IPS DF 4.7 (cell line): ENCODE results near the gene TMEM53.

ENCODE experiments used
- DNase-seq: peaks from one replicate; pipeline ENCODE4 v3.0.0-alpha.2; 2013; ENCODE audit warnings: low spot score; ENCODE audit errors: extremely low read depth

TMEM53 gene

DNA sequence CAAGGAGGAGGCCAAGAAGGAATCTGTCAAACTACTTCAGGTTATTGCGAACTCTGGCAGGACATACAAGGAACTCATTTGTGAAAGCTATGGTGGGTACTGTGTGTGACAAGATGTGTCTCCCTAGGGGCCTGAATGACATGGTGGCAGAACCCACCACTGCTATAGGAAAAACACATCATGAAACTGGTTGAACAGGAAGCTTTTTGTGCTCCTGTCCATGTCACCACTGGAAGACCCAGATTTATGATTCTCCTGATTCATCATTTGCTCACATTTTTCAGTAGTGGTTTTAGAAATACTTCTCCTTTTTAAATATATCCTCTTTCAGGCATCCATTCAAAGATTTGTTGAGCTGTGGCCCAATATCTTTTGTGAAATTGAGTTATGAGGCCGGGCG, 23.9 kb upstream of the TMEM53 start:
- DNase-seq: no peak

DNA sequence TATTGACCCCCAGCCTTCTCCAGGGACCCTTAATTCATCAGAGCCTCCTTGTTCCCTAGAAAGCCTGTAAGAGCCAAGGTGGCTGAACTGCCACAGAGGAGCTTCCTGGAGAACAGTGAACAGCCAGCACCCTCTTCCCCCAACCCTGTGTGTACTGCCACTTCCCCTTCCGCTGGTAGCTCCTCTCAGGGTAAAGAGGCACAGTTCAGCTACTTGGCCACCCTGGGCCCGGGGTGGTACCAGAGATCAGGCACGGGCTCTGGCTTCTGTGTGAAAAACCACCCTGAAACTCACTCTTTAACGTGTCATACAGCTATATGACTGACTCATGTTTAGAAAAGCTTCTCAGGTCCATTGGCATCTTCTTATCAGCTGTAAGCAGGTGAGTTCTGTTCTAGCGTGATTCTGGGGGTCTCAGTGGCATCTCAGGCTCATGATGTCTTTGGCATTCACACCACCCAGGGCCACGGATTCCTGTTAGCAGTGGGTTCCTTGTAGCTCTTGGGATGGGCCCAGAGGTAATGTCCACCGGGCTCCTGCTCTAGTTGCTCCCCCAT, 22.6 kb upstream of the TMEM53 start:
- DNase-seq: no peak

DNA sequence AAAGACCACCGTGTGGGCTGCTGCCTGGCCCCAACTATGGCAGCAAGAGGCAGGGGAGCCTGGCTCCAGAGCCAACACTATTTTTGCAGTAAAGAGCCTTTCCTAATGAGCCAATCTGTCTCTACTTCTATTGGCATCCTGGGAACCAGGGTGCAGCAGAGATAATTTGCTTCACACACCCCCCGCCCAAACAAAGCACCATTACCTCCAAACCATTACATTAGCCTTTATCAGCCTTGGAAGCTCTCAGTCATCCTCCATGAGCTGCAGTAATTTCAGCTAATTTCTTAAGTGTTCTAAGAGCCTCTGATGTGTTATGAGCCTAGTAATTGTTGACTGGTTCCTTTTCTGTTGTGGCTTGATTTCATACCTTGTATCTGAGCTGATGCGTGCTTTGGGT, 21.8 kb upstream of the TMEM53 start:
- DNase-seq: no peak

DNA sequence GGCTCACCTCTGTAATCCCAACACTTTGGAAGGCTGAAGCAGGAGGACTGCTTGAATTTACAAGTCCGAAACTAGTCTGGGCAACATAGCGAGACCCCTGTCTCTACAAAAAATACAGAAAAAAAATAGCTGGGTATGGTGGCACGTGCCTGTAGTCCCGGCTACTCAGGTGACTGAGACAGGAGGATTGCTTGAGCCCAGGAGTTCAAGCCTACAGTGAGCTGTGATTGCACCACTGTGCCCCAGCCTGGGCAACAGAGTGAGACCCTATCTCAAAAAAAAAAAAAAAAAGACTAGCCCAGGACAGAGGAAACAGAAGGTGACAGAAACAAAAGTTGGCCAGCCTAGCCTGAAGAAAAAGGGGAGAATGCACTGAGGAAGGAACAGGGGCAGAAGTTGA, 21.4 kb upstream of the TMEM53 start:
- no peak for DNase-seq

DNA sequence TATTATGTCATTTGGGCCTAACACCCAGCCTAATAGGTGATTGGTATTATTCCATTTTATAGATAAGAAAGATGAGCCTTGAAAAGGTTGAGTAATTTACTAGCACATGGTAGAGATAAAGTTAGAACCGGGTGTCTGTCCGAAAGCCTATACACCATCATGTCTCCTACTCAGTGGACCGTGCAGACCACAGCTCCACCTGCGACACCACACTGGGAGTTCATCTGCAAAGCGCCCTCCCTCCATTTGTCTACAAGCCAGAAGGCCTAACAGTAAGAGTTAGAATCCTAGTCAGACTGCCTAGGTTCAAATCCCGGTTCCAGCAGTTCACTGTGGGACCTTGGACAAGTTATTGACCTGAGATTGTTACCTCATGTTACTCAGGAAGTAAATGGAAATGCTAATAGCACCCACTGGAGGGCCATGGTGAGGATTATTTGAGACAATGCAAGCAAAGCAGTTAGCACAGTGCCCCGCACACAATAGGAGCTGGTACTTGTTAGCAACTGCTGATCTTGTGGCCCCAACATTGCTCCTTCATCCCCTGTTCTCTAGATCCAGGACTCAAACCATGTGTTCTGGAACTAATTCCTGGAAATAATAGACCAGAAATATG, 20.7 kb upstream of the TMEM53 start:
- DNase-seq: no peak

DNA sequence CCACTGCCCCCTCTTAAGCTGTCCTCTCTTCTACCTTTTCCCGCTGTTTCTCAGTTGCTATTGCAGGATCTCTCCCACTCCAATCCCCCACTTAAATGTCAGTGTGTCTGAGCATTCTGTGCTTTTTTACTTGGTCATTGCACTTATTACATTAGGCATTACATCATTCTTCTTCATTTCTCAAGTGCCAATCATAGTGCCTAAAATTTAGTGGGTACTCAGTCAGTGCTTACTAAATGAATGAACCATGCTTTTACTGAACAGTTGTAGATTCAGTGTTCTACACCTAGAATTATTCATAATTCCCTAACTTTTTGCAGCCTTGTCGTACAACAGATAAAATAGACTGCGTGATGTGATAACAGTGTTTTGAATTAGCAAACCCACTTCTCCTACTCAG, 19.6 kb upstream of the TMEM53 start:
- DNase-seq: no peak

DNA sequence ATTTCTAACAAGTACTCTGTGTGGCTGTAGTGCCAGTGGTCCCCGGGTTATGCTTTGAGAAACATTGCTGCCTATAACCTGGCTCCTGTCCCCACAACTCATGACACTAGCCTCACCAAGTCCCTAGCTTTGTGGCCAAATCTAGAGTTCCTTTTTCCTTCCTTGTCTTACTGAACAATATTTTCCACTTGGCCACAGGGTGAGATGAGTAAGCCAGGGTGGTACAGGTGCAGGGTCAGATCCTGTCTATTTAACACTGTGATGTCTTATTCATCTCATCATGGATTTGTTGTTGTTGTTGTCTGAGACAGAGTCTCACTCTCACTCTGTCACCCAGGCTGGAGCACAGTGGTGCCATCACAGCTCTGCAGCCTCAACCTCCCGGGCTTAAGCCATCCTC, 18.9 kb upstream of the TMEM53 start:
- no peak for DNase-seq

DNA sequence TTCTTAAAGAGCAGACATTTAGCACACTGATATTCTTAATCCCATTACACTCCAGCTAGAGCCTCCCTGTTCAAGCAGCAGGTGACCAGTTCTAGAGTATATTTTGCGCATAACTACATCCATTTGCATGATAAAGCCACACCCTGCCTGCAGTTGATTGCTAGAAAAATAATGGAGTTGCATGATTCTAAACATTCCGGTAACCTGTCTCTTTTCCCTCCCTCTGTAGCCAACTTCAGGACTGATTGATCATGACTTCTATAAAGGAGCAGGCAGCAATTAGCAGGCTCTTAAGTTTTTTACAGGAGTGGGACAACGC, 15.1 kb upstream of the TMEM53 start:
- DNase-seq: no peak

DNA sequence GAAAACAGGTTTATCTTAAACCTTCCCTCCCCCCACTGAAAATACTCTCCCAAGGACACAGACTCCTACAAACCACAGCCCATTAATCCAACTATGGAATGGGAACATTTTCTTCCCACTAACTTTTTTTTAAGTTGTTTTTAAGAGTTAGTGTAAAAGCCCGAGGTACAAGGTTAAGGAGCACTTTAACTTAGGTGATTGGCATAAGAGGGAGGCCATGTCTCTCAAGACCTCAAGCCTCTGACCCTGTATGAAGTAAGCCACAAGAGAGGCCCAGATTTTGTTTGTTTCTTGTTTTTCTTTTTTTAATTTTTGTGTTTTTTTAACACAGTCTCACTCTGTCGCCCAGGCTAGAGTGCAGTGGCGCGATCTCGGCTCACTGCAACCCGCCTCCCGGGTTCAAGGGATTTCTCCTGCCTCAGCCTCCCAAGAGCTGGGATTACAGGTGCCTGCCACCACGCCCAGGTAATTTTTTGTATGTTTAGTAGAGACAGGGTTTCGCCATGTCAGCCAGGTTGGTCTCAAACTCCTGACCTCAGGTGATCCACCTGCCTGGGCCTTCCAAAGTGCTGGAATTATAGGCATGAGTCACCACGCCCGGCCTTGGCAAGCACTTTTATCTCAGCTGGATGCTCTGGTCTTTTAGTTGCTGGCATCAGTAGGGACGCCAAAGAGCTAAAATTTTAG, 14.6 kb upstream of the TMEM53 start:
- no peak for DNase-seq

DNA sequence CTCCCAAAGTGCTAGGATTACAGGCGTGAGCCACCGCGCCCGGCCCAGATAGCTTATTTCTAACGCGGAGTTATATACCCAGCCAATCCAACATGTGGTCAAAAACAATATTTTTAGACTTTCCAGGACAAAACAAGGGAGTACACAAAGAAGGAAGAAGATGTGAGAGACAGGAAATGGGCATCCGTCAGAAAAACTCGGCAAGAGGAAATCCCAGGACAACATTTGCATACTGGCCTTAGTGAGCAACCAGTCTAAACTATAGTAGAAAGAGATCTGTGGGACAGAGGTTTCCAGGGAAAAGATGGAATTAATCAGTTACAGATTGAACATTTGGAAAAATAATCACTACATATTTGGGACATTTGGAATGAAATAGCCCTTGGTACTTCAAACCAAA, 11.6 kb upstream of the TMEM53 start:
- DNase-seq: no peak

DNA sequence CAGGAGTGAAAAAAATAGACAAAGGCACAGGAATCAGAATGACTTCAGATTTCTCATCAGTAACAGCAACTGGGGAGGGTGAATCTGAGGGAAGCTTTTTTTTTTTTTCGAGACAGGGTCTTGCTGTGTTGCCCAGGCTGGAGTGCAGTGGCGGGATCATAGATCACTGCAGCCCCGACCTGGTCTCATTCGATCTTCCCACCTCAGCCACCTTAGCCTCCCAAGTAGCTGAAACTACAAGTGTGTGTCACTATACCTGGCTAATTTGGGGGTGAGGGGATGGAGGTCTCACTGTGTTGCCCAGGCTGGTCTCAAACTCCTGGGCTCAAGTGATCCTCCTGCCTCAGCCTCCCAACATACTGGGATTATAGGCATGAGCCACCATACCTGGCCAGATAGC, 10.9 kb upstream of the TMEM53 start:
- DNase-seq: no peak

DNA sequence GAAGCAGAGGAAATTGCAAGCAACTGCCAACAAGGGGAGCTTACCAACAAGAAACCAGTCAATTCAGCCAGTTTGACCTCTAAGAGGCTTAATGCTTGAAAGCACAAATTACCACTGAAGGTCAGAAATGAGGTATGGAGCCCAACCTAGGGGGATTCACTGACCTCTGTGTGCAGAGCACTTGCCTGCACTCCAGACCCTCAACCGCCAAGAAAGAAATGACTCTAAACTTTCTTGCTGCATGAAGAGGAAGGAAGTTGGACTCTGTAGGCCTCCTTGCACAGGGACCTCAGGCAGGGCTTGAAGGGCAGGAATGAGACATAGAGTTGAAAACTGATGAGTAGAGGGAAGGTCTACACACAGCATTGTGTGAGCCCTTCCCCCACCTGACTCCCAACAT, 10.2 kb upstream of the TMEM53 start:
- DNase-seq: no peak

DNA sequence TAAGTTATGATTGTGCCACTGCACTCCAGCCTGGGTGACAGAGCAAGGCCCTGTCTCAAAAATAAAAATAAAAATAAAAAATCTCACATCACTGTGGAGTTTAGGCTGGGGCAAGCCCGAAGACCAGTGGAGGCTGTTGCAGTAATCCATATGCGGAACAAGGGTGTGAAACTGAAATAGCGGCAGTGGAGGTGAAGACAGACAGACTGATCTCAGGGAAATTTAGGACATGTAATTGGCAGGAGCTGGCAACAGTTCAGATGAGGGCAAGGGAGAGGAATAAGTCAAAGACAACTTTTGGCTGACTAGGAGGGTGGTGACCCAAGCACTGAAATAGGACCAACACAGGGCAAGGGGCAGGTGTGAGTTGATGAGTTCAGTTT, 8.6 kb upstream of the TMEM53 start:
- DNase-seq: no peak

DNA sequence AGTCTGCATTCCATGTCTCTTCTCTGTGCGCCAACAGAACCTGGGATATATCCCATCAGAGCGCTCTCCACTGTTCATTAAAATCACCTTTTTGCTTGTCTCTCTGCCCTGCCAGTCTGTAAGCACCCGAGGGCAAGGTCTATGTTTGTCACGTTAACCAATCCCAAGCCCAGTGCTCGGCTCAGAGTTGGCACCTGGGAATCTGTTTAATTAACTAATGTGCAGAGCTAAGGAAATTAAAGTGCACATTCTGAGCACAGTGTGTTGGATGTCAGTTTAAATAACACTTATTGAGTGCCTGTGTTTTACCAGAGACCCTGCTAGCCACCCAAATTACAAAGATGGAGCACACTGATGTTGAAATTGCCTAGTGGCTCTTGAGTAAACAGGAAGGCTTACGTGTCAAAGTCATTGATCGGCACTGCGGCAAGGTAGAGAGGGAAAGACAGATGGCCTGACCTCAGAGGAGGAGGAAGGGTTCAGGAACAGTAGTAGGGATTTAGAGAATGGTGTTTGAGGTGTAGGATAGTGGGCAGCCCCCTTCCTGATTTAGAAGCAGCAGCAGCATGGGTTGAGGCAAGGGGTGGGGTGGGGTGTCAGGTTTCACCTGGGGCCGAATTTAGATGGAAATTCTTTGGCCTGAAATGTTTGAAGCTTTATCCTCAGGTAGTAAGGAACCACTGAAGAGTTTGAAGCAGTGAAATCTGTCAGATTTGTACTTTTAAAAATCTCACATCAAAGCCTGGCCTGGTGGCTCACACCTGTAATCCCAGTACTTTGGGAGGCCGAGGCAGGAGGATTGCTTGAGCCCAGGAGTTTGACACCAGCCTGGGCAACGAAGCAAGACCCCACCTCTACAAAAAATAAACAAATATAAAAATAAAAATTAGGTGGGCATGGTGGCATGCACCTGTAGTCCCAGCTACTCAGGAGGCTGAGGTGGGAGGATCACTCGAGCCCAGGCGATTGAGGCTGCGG, 7.9 kb upstream of the TMEM53 start:
- no peak for DNase-seq

DNA sequence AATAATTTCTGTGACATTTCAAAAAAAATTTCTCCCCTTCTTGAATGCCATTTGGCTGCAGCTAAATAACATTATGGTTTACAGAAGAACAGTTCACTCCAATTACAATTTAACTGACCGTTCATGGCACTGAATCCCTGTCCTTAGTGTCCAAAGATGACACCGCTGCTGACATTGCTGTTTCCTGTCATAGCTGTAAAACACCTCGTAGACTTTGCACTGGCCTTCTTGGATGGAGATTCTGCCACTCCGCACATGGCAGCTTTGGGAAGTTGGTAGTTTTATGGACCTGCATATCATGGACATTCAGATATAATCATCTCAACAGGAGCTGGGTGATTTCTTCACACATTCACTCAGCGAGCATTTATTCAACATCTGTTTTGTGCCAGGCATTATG, 5.2 kb upstream of the TMEM53 start:
- no peak for DNase-seq

DNA sequence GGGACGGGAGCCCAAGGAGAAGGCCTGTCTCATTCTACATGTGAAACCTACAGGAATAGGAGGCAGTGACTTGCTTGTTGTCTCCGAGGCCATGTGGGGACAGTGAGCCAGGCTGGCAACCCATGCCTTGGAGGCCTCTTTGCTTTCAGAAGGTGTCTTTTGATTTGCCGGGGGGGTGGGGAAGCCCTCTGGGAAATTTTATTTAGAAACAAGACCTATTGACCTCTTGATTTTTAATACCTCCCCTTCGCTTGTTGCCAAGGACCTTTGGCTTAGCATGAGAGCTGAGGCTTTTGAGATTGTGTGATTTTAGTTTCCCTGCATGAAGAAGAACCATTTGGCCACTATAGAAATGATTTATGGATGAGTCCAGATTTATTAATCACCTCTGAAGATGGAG, 4.3 kb upstream of the TMEM53 start:
- no peak for DNase-seq

DNA sequence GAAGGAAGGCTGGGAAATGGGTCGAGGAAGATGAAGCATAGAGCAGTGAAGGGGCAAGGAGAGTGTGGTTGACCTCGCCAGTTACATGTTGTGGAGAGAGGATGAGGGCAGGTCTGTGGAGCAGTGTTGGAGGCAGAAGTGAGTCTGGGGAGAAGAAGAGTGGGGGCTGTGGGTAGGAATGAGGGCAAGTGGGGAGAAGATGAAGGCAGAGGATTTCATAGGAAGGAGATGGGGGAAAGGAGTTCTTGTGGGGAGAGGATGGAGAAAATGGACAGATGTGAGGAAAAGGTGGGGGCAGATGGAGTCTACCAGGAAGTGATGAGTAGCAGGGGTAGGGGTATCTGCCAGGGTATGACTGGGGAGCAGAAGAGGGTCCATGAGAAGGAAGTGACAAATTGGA, 3.8 kb upstream of the TMEM53 start:
- no peak for DNase-seq

DNA sequence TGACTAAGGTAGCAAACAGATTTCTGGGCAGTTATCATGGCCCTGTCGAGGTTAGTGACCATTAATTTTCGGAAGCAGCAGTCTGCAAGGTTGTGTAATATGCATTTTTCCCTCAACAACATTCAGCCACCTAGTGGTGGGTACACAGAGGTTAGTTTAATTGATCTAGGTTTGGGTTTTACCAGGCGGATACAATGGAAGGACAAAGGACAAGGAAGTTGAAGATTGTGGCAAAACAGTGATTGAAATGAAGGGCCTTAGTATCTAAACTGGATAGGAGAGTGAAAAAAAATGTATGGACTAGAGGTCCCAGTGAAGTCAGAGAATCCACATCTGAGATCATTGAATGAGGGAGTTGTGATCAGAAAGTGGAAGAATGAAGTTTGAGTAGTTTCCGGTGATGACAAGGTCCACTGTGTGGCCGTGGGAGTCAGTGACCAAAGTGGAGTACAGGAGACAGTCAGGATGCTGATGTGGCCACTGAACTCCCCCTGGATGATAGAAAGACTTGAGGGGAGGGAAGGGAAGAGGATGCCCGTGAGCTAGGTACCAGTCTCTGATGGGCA, 3.0 kb upstream of the TMEM53 start:
- DNase-seq: no peak

DNA sequence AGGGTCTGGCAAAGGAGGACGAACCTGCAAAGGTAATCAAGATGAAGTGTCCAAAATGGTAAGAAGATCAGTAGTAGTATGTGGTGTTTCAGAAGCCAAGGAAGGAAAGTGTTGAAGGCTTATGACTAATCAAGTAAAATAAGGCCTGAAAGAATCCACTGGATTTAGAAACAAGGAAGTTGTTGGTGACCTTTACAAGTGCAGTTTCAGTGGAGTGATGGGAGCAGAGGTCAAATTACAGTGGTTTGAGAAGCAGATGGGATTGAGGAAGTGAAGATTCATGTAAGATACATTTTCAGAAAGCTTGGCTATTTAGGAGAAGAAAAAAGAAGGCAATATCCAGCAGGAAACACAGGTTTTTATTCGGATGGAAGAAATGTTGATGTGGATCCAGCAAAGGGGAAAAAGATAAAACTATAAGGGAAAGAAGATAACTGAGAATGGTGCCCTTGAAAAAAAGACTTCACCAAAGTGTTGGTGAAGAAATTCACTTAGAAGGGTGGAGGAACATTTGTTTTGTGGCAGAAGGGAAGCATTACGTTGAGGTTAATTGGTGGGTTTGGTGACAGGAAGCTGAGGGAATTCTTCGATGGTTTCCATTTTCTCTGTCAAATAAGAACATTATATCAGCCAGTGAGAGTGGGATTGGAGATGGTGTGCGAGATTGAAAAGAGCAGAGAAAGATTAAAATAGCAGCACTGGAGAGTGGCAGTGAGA, 2.4 kb upstream of the TMEM53 start:
- no peak for DNase-seq

DNA sequence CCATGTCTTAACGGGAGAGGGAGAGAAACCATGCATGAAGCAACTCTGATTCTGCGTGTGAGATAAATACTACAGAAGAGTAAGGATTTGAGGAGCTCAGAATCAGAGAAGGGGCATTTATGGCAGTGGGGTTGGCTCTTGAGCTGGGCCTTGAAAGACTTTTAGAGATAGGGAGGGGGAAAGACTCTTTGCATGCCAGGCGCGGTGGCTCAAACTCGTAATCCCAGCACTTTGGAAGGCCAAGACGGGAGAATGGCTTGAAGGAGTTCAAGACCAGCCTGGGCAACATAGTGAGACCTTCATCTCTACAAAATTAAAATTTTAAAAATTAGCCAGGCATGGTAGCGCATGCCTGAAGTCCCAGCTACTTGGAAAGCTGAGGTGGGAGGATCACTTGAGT, 905 bp upstream of the TMEM53 start:
- no peak for DNase-seq

DNA sequence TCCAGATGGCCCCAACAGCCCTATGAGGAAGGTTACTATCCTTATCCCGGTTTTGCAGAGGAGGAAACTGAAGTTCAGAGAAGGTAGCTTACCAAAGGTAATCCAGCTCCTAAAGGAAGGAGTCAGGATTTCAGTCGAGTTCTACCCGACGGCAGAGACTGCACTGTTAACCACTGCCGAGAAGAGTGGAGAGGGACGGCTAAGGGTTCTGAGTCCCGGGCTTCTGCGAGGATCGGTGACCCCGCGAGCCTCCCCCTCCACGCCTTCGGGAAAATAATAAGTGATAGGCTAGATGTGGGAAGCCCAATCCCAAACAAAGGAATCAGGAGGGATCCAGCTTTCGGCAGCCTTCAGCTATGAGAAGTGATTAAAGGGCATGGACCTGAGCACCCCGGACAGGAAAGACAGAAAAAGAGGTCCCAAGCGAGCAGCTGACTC, 587 bp downstream of the TMEM53 start:
- no peak for DNase-seq
